OCI-LY3 (cell line): ENCODE data around the gene GPBP1.

Experiments
- CTCF ChIP-seq: fragments of 200-600, 300-600 bp; sonication (generic); IDR thresholded peaks from 2 replicates; pipeline ENCODE4 v1.5.1; 2014; ENCODE audit warnings: antibody characterized with exemption, low read length, low read depth
- EZH2phosphoT487 ChIP-seq: fragments of 200-600 bp; shearing (Covaris generic); IDR thresholded peaks from 2 replicates; pipeline ENCODE4 v1.6.1; 2018; ENCODE audit warnings: antibody characterized with exemption, mixed run types, low read depth

GRCh38 chr5:57199866-57200265, 26.0 kb downstream of the GPBP1 start:
- TF ChIP-seq CTCF = no peak
- TF ChIP-seq EZH2phosphoT487 = no peak
